NCI-H345 (cell line): Measurements from ENCODE around the gene EXT2.

Experiments used
- DNase-seq: peaks from one replicate; lab custom pipeline; 2025; lab: John Stamatoyannopoulos, UW

EXT2 gene

DNA sequence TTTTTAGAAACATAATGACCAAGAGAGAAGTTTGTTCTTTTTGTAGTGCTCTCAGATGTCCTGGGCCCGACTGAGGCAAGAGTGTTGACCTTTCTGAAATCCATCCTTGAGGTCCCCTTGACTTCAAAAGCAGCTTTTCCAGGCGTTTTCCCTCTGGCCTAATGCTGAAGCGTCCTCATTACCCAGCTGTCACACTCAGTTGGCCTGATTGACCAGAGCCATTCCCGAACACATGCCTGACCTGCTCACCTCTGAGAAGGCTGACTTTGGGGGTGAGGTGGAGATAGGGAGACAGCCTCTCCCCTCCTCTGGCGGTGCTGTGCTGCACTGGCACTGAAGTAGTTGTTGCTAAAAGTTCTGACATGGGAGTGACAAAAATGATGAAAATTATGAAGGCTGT is 147.6 kb downstream of the EXT2 start:
- DNase-seq, result no peak

DNA sequence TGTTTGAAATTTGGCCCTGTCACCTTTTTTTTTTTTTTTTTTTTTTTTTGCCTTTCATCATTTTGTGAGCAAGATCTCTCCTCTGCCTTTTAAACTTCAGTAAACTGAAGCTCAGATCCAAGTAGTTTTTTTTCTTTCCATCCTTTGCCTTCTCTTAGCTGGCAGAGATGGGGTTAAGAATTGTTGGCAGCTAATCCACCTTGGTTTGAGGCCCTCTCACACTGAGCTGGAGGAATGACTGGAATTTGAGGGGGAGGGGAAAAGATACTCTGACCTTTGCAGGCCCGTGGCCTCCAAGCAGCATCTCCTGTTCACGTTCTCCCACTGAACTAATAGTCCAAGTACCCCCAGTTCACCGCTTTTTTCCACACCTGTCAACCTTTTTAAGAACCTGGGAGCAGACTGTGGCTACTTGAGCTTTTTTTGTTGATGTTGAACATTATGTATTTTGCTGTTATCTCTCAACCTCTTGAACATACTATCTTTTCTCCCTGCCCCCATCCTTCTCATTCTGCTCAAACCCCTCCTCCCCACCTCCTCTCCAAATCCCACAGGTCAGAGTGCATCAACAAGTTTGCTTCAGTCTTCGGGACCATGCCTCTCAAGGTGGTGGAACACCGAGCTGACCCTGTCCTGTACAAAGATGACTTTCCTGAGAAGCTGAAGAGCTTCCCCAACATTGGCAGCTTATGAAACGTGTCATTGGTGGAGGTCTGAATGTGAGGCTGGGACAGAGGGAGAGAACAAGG is 148.3 kb downstream of the EXT2 start:
- DNase-seq, result no peak

GRCh38 chr11:44244639-44245310 is 149.3 kb downstream of the EXT2 start:
- DNase-seq, result no peak

DNA sequence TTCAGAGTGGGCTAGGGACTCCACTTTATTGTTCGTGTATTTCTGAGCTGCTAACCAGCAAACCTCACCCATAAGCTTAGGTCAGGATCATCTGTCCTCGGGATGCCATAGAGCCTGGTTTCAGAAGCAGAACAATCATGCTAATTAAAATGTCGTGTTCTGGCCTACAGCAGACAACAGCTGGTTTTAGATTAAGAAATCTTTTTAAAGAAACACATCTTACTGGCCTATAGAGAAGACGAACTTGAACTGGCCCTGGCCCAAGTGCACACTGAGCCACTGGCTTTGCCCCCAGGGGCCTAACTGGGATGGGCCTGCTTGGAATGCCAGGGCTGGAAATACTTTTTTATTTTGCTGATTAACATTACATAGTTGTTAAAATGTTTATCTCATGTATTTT is 151.2 kb downstream of the EXT2 start:
- no peak for DNase-seq

DNA sequence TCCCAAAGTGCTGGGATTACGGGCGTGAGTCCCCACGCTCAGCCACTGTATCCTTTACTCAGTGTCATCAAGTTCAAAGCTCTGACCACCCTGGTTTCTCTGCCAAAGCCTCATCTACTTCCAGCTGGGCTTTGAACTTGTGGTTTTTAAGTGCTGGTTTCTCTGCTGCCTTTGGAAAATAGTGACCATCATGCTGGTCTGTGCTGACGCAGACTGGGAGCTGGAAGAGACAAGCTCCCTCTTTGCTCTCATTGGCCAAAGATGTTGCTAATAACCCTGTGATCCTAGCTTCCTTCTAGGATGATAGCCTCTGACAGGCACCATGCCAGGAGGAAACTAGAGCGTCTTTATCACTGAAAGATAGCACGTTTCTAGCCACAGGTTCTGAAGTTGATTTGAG is 152.0 kb downstream of the EXT2 start:
- DNase-seq, result no peak

DNA sequence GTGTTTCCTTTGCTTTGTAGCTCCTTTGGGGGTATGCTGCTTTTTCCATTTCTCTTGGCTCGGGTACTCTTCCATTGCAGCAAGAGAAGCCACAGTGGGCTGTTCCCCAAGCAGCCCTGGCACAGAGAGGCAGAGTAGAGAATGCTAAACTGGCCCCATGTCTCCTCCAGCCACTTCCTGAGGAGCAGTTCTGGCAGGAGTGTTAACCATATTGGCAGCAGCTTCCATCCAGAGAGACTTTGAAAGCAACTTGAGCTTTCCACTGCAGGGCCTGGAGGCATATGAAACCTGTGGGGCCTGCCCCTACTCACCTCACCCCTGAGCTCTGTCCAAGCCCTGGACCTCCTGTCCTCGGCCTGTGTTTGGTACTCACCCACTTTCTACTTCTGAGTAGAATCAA is 152.6 kb downstream of the EXT2 start:
- no peak for DNase-seq

- no peak for DNase-seq
These were observed 154.9 kb downstream of the EXT2 start for GRCh38 chr11:44250421-44250820.

GRCh38 chr11:44252999-44253602 is 157.6 kb downstream of the EXT2 start:
- no peak for DNase-seq

DNA sequence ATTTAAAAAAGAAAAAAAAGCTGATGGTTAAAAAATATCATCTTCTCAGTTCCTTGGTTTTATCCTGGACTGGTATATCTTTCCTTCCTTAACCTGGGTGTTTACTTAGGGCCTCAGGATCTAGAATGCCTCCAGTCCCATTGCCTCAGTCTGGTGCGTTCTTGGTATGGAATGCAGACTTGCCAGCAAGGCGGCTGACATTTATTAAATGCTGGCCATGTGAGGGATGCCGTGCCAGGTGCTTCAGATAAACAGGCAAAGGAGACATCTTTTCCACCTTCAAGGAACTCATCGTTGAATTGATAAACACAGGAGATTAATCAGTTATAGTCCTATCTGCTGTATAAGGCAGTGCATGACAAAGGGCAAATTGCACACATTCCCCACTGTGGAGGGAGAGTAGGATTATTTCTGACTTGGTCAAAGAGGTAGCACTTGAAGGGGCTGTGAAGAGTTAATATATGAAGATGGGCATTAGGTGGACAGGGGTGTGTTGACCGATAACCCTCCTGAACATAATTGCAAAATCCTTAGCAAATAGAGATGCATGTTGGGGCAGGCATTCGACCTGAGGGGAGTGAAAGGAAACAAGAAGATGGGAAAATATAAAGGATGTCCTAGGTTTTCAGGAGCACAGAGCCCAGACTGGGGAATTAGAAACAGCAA is 160.1 kb downstream of the EXT2 start:
- no peak for DNase-seq

DNA sequence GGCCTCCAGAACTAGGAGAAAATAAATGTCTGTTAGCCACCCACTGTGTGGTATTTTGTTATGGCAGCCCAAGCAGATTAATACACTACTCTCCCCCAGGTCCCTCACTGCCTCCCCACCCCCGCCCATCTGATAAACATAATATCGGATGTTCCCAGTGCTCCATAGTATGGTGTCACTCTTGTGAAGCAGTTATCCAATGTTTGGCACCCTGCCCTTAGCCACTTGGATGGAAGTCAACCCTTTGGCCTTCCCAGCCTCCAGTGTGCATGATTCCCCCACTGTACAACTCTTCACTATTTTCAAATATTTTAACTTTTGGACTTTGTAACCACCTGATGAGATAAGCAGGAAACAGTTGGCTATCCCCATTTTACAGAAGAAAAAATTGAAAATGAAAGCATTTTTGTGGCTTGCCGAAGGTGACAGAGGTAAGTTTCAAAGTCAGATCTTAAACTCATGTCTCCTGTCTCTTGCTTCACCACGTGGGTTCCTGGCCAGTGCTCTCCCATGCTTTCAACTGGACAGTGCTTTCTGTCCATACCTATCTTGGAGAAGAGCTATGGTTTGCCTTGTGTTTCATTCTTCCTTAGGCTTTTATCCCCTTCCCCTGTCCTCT is 161.3 kb downstream of the EXT2 start:
- no peak for DNase-seq

GRCh38 chr11:44257338-44258189 is 162.1 kb downstream of the EXT2 start:
- no peak for DNase-seq

GRCh38 chr11:44258190-44258489 is 162.7 kb downstream of the EXT2 start:
- no peak for DNase-seq

DNA sequence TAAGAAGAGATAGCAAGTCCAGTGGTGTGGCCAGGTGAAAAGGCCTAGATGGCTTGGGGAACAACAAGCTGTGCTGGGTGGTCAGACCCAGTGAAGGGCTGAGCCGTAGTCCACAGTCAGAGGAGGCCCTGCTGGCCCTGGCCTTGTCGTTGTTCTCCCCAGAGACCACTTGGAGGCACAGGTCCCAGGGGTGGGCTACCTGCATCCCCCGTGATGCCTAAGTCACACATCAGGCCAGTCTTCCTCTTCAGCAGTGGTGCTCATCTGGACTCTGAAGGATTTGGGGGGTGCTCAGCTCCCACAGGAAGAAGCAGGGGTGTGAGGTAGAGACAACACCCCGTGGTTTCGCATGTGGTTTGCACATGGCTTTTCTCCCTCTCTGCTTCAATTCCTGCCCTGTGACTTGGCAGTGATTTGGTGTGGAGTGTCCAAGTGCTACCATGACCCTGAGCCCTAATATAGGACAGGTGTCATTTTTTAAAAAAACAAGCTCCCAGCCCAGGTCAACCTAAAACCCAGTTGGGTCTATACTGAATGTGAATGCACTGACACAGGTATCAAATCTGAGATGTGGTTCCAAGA is 163.5 kb downstream of the EXT2 start:
- DNase-seq, result no peak

GRCh38 chr11:44260081-44260480 is 164.6 kb downstream of the EXT2 start:
- DNase-seq, result no peak

GRCh38 chr11:44261800-44262591 is 166.5 kb downstream of the EXT2 start:
- DNase-seq, result no peak

DNA sequence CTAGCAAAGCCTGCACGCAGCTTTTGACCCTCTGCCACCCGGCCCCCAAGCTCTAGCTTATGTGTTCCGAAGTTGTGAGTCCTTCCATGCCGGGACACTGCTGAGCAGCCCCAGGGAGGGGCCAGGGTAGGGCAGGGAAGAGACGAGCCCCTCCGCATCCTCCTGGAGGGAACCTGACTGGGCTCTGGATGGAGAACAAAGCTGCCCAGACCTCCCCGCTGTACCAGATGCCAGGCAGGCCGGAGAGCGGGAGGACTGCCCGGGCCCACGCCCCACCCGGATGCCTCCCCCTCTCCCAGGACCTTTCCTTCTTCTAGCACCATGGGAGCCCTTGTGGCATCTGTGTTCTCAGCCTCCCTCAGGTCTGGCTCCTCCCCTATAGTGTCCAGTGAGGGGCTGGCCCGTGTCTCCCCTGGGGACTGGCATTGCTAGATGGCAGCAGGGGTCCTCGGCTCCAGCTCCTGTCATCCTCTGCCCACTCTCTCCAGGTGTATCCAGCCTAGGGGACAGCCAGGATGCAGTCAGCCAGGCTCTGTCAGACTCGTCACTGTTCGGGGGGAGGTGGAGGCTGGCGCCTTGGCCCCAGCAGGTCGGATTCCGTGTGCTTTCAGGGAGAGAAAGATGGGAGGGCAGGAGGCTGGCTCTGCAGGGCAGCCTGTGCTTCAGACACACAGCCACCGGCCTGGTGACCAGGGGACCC is 168.4 kb downstream of the EXT2 start:
- DNase-seq, result no peak

DNA sequence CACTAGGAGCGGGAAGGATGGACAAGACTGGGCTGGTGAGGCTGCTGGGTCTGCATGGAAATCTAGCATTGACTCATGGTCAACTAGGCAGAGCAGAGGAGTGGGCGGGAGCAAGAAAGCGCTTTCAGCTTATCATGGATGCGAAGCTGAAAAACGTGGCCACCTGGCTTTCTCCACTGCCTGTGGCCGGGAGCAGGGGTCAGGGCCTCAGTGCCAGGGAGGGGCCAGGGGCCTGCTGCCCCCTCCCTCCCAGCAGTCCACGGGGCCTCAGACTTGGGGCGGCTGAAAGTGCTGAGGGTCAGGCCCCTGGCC is 168.9 kb downstream of the EXT2 start:
- DNase-seq, result no peak

DNA sequence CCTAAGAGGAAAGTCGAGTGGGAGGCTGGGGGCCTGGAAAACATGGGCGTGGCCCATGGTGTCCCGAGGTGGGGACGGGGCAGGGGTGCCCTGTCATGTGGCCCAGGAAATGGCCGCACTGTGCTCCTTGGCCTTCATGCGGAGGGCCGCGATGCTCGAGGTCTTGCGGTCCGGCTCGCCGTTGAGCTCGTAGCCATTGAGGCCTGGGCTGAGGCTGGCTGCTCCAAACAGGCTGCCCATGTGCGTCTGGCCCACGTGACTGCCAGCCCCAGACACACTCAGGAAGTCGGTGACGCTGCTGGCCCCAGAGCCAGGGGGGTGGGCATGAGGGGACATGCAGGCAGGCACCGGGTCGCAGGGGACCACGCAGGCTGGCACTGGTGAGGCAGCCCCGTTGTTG is 169.3 kb downstream of the EXT2 start:
- DNase-seq, result no peak

DNA sequence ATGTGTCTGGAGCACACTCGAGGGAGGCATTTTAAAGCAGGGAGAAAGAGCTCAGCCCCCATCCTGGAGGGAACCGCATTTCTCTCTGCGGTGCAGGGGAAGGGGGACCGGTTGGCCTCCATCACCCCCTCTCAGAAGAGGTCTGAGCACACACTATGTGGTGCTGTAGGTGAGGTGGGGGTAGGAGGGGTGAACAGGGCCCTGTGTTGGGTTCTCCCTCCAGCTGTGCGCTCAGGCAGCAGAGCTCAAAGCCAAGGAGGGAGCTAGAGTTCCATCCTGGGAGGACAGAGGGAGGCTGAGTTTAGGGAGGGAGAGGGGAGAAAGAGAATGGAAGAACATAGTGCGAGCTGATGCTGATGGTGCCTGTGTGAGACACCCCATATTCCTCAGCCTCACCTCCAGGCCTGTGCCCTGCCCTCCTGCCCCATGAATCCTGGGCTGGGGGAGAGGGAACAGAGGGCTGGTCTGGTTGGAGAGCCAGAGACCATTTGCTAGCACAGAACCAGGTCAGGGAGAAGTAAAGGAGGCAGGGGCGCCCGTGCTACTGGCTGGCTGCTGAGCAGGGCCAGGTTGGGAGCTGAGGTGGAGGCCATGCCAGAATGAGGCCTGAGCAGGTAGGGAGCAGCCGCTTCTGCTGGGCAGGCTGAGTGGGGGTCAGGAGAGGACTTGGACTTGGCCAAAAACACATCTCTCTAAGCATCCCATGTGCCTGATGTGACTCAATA is 170.7 kb downstream of the EXT2 start:
- DNase-seq, result no peak
